ENCODE measurements around the gene PSAT1. TPM values are rescaled to one million over a fixed set of nuclear protein-coding genes. Genes with fewer than 3 reads are reported as not detected.

Gene PSAT1
- total and polyA plus RNA-seq, 2 of the 13 experiments (the other 11 are each of a cell fraction or from before 2014, with no cell fraction given): 135 to 229 TPM

DNA sequence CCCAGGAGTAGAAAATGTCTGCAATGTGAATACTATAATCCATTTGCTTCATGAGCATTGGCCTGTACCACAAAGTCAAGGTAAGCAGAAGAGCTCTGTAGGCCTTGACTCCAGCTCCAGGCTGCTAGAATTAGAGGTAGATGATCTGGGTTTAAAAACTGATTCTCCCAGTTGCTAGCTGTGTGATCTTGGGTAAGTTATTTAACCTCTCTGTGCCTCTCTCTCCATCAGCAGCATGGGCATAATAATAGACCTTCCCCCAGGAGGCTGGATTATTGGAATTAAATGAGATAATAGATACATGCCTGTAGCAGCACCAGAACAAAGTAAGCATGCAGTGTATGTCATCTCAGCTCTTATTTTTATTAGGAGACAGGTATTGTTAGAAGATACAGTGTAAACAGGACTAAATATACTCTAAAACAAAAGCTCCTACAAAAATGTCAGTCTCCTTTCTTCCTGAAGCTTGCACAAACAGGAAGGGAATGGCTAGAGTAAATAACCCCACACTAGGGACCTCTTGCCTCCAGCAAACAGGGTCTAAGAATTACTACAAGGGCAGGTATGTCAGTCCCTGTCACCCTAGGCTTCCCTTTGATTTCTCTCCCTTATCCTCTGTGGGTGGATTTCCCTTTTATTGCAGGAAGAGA is 57.5 kb downstream of the PSAT1 start (continued):
- TF ChIP-seq ZNF350 (CRISPR knock-in tag; IDR thresholded peaks at IDR 0.05; ENCODE audit: borderline replicate concordance, low read depth) (no peak), ZNF570 (CRISPR knock-in tag; IDR thresholded peaks at IDR 0.05; ENCODE audit: borderline replicate concordance) (no peak), HHEX (CRISPR knock-in tag; IDR thresholded peaks at IDR 0.05) (no peak), ZNF564 (CRISPR knock-in tag; IDR thresholded peaks at IDR 0.05) (no peak), TBX3 (IDR thresholded peaks at IDR 0.05; ENCODE audit: borderline replicate concordance) (no peak), ZNF331 (CRISPR knock-in tag; IDR thresholded peaks at IDR 0.05) (peak; percentile 36; the same call in 1 of the 2 replicates), JUN (CRISPR knock-in tag; IDR thresholded peaks at IDR 0.05) (no peak), JUND (CRISPR knock-in tag; IDR thresholded peaks at IDR 0.05) (no peak), ZNF614 (CRISPR knock-in tag; IDR thresholded peaks at IDR 0.05; ENCODE audit: borderline replicate concordance) (peak; percentile 39; the same call in 1 of the 2 replicates), MTF2 (CRISPR knock-in tag; IDR thresholded peaks at IDR 0.05; ENCODE audit: borderline replicate concordance) (no peak), ZBTB3 (CRISPR knock-in tag; IDR thresholded peaks at IDR 0.05; ENCODE audit: borderline replicate concordance, low read depth) (no peak), ELF4 (CRISPR knock-in tag; IDR thresholded peaks at IDR 0.05; ENCODE audit: borderline replicate concordance) (no peak), CEBPG (CRISPR knock-in tag; IDR thresholded peaks at IDR 0.05) (peak; percentile 64), ZBTB42 (CRISPR knock-in tag; IDR thresholded peaks at IDR 0.05) (no peak), SMAD3 (CRISPR knock-in tag; IDR thresholded peaks at IDR 0.05) (no peak), MAZ (IDR thresholded peaks at IDR 0.05; ENCODE audit: borderline replicate concordance, low read depth, low read length) (no peak), MAZ (CRISPR knock-in tag; IDR thresholded peaks at IDR 0.05; ENCODE audit: low read depth) (no peak), ZNF720 (CRISPR knock-in tag; IDR thresholded peaks at IDR 0.05) (no peak), HOXA3 (CRISPR knock-in tag; IDR thresholded peaks at IDR 0.05) (no peak)
- TF ChIP-seq, protein P1, sequence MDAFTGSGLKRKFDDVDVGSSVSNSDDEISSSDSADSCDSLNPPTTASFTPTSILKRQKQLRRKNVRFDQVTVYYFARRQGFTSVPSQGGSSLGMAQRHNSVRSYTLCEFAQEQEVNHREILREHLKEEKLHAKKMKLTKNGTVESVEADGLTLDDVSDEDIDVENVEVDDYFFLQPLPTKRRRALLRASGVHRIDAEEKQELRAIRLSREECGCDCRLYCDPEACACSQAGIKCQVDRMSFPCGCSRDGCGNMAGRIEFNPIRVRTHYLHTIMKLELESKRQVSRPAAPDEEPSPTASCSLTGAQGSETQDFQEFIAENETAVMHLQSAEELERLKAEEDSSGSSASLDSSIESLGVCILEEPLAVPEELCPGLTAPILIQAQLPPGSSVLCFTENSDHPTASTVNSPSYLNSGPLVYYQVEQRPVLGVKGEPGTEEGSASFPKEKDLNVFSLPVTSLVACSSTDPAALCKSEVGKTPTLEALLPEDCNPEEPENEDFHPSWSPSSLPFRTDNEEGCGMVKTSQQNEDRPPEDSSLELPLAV (CRISPR knock-in tag; conservative IDR thresholded peaks at IDR 0.05; ENCODE audit: low read depth): no peak
- TF ChIP-seq, protein P2, sequence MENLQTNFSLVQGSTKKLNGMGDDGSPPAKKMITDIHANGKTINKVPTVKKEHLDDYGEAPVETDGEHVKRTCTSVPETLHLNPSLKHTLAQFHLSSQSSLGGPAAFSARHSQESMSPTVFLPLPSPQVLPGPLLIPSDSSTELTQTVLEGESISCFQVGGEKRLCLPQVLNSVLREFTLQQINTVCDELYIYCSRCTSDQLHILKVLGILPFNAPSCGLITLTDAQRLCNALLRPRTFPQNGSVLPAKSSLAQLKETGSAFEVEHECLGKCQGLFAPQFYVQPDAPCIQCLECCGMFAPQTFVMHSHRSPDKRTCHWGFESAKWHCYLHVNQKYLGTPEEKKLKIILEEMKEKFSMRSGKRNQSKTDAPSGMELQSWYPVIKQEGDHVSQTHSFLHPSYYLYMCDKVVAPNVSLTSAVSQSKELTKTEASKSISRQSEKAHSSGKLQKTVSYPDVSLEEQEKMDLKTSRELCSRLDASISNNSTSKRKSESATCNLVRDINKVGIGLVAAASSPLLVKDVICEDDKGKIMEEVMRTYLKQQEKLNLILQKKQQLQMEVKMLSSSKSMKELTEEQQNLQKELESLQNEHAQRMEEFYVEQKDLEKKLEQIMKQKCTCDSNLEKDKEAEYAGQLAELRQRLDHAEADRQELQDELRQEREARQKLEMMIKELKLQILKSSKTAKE (CRISPR knock-in tag; IDR thresholded peaks at IDR 0.05; ENCODE audit: borderline replicate concordance): no peak
- TF ChIP-seq, protein P3, sequence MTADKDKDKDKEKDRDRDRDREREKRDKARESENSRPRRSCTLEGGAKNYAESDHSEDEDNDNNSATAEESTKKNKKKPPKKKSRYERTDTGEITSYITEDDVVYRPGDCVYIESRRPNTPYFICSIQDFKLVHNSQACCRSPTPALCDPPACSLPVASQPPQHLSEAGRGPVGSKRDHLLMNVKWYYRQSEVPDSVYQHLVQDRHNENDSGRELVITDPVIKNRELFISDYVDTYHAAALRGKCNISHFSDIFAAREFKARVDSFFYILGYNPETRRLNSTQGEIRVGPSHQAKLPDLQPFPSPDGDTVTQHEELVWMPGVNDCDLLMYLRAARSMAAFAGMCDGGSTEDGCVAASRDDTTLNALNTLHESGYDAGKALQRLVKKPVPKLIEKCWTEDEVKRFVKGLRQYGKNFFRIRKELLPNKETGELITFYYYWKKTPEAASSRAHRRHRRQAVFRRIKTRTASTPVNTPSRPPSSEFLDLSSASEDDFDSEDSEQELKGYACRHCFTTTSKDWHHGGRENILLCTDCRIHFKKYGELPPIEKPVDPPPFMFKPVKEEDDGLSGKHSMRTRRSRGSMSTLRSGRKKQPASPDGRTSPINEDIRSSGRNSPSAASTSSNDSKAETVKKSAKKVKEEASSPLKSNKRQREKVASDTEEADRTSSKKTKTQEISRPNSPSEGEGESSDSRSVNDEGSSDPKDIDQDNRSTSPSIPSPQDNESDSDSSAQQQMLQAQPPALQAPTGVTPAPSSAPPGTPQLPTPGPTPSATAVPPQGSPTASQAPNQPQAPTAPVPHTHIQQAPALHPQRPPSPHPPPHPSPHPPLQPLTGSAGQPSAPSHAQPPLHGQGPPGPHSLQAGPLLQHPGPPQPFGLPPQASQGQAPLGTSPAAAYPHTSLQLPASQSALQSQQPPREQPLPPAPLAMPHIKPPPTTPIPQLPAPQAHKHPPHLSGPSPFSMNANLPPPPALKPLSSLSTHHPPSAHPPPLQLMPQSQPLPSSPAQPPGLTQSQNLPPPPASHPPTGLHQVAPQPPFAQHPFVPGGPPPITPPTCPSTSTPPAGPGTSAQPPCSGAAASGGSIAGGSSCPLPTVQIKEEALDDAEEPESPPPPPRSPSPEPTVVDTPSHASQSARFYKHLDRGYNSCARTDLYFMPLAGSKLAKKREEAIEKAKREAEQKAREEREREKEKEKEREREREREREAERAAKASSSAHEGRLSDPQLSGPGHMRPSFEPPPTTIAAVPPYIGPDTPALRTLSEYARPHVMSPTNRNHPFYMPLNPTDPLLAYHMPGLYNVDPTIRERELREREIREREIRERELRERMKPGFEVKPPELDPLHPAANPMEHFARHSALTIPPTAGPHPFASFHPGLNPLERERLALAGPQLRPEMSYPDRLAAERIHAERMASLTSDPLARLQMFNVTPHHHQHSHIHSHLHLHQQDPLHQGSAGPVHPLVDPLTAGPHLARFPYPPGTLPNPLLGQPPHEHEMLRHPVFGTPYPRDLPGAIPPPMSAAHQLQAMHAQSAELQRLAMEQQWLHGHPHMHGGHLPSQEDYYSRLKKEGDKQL (CRISPR knock-in tag; IDR thresholded peaks at IDR 0.05; ENCODE audit: low read depth): no peak

Data from HepG2 (cell line).